Measurements from ENCODE around the gene POLR1E.
A peak's percentile ranks its signal among the peaks of the same experiment; 100 is the strongest.
"Not testable (repeated sequence)": the region's sequence is repeated elsewhere in the genome, so short reads cannot be mapped to it uniquely, and the experiment has no call there.

The POLR1E gene

DNA sequence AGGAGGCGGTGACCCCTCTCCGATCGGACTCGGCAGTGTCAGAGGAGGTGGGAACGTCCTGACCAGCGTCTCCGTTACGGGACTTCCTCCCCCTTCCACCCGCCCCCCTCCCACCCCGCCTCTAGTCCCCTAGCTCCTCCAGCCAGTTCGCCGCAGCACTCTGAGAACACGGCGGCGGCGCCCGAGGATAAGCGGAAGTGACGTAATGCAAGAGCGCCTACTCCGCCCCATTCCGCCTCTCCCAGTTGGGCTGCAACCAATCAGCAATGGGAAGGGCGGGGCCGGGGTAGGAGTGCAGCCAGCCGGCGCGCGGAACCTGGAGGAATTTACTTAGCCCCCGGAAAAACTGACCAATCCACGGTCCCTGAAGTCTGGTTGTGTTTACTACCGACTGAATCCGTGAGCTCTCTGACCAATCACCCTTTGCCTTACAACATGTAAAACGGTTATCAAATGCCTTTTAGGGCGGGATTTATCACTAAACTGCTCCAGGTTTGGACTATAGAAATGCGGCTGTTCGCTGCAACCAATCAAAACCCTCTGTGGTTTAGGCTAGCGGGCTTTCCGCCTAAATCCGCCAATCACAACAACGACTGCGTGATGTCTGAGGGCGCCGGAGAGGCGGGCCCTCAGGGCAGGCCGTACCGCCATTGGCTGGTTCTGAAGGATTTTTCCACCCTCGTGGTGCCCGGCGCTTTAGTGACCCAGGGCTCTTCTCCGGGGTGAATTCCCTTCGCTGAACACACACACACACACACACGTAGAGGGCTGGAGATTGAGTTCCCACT lies 20.3 kb upstream of the POLR1E start, which contains the start of gene ZBTB5:
Gene ZBTB5, minus strand, starts transcription at position 202 of the 788 bp plus-strand sequence. CDS start 22,899 bp downstream, outside the sequence.
- peak; percentile 99 for DNase-seq

DNA sequence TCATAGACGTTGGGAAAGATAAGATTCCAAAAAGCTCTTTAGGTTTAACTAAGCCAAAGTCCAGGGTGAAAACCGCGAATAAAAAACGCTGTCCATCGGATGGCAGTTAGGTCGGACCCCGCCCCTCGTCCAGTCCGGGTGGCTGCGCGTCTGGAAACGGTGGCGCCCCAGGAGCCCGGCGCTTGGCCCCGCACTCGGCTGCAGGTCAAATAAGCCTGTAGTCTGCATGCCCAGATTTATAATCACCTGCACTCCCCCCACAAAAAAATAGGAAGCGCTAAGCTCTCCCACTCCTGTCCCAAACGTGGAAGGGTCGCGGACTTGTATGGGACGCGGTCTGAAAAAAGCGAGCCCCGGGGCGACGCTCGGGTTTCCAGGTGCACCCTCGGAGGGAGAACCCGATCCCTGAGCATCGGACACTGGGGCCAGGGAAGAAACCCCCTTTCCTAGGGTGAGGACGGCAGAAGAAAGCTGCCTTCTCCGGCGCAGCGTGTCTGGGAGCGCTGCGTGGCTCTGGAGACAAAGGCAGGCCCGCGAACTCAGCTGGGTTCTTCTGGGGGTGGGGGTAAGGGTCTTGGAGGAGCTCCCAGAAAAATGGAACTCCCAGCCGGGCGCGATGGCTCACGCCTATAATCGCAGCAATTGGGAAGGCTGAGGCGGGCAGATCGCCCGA lies 19.6 kb upstream of the POLR1E start:
- DNase-seq: peak; percentile 20

DNA sequence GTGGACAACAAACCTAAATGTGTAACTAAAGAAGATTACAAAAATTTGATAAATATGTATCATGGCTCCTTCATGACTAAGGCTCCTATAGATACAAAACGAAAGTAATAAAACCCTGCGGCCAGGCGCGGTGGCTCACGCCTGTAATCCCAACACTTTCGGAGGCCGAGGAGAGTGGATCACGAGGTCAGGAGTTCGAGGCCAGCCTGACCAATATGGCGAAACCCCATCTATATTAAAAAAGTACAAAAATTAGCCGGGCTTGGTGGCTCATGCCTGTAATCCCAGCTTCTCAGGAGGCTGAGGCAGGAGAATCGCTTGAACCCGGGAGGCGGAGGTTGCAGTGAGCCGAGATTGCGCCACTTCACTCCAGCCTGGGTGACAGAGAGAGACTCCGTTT lies 18.2 kb upstream of the POLR1E start:
- DNase-seq: not testable (repeated sequence)

DNA sequence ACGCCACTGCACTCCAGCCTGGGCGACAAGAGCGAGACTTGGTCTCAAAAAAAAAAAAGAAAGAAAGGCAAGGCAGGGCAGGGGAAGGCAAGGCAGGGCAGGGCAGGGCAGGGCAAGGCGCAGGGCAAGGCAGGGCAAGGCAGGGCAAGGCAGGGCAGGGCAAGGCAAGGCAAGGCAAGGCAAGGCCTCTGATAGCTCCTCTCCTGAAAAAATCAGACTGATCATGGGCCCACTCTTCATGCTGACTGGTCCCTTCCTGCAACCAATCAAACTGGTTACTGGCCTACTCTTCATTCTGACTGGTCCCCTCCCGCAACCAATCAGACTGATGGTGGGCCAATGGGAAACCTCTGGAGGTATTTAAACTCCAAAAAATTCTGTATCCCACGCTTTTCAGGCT lies 17.1 kb upstream of the POLR1E start:
- no peak for DNase-seq

DNA sequence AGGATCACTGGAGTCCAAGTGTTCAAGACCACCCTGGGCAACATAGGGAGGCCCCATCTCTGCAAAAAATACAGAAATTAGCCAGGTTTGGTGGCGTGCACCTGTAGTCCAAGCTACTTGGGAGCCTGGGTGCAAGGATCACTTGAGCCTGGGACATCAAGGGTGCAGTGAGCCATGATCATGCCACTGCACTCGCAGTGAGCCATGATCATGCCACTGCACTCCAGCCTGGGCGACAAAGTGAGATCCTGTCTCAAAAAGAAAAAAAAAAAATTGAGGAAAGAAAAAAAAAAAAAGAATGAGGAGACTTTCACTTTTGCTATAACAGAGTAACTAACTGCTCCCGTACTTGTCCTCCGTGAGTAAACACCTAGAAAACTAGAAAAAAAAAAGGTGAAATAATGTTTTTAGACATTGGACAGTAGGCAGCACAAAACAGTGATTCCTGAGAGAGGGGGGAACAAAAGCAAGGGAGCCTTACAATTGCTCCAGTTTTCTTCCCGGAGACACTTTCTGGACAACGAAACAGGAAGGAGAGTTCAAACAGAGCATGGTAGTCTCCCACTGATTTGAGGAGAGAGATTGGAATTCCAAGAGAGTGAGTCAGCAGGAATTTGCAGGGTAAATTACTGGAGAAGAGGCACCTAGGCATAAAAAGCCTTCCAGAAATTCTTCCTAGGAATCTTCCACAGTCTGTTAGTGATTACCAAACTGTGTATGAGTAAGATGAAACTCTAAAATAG lies 13.6 kb upstream of the POLR1E start:
- DNase-seq: no peak

DNA sequence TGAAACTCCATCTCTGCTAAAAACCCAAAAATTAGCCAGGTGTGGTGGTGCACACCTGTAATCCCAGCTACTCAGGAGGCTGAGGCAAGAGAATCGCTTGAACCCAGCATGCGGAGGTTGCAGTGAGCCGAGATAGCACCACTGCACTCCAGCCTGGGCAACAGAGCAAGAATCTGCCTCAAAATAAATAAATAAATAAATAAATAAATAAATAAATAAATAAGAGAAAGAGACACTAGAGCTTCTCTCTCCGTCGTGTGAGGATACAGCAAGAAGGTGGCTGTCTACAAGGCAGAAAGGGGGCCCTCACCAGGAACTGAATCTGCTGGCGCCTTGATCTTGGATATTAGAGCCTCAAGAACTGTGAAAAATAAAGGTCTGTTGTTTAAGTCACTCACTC lies 11.8 kb upstream of the POLR1E start:
- DNase-seq: not testable (repeated sequence)

DNA sequence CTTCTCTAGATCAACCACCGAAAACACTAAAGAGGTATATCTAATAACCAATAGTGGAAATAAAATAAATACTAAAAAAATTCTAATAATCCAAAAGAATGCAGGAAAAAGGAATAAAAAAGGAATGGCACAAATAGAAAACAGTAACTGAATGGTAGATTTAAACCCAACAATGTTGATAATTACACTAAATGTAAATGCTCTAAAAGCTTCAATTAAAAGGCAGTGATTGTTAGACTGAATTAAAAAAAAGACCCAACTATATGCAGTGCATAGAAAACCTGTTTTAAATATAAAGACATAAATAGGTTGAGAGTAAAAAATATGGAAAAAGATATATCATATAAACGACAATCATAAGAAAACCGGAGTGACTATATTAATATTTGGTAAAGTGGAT lies 11.3 kb upstream of the POLR1E start:
- DNase-seq: no peak

DNA sequence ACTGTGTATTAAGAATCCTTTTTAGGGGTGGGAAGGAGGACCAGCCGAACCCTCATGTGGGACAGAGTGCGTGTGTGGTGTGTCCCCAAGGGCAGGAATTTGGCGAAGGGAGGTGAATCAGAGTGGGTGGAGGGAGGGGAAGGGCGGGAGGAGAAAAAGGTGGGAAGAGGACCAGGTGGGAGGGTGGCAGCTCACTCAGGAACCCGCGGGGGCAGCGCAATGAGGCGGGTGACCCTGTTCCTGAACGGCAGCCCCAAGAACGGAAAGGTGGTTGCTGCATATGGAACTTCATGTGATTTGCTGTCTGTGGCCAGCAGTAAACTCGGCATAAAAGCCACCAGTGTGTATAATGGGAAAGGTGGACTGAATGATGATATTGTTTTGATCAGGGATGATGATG lies 8.8 kb upstream of the POLR1E start:
- no peak for DNase-seq

DNA sequence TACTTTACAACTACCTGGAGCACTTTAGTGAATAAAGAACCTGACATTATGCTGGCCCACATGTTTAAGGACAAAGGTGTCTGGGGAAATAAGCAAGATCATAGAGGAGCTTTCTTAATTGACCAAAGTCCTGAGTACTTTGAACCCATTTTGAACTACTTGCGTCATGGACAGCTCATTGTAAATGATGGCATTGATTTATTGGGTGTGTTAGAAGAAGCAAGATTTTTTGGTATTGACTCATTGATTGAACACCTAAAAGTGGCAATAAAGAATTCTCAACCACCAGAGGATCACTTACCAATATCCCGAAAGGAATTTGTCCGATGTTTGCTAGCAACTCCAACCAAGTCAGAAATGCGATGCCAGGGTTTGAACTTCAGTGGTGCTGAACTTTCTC lies 8.3 kb upstream of the POLR1E start:
- not testable (repeated sequence) for DNase-seq

DNA sequence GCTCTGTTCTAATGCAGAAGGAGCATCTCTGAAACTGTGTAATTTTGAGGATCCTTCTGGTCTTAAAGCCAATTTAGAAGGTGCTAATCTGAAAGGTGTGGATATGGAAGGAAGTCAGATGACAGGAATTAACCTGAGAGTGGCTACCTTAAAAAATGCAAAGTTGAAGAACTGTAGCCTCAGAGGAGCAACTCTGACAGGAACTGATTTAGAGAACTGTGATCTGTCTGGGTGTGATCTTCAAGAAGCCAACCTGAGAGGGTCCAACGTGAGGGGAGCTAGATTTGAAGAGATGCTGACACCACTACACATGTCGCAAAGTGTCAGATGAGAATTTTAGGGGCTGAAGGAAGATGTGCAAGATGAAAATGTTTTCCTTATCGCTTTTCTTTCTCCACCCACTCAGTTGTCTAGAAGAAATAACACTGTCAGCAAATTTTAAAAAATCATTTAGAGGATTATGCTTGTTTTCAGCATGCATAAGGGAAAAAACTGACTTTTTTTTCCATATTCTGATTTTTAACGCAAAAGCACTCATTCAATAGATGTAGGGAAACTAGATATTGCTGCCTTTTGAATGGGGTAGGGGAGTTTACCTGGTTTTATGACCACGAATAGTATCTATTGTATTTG lies 7.6 kb upstream of the POLR1E start:
- not testable (repeated sequence) for DNase-seq

DNA sequence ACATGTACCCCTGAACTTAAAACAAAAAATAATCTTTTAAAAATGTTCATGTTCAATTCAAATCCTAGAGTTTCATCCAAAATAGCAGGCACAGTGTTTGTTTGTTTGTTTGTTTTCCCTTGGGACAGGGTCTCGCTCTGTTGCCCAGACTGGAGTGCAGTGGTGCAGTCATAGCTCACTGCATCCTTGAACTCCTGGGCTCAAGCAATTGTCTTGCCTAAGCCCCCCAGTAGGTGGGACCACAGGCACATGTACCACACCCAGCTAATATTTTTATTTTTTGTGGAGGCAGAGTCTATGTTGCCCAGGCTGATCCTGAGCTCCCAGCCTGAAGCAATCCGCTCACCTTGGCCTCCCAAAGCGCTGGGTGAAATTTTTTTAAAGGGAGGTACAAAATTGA lies 5.0 kb upstream of the POLR1E start:
- DNase-seq: no peak

DNA sequence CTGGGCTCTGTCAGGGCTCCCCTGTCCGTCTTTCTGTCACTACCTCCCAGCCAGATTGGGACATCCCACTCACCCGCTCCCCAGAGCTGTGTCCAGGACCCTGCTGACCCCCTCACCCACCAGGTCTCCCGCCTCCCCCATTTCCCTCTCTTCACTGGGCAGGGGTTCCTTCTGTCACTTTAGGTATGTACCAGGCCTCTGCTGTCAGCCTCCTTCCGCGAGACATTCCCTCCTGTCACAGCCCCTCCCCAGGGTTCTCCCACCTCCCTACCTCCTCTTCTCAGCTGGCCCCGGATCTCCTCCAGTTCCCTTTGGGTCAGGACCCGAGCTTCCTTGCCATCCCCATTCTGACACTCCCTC lies 488 bp downstream of the POLR1E start:
- DNase-seq: no peak

DNA sequence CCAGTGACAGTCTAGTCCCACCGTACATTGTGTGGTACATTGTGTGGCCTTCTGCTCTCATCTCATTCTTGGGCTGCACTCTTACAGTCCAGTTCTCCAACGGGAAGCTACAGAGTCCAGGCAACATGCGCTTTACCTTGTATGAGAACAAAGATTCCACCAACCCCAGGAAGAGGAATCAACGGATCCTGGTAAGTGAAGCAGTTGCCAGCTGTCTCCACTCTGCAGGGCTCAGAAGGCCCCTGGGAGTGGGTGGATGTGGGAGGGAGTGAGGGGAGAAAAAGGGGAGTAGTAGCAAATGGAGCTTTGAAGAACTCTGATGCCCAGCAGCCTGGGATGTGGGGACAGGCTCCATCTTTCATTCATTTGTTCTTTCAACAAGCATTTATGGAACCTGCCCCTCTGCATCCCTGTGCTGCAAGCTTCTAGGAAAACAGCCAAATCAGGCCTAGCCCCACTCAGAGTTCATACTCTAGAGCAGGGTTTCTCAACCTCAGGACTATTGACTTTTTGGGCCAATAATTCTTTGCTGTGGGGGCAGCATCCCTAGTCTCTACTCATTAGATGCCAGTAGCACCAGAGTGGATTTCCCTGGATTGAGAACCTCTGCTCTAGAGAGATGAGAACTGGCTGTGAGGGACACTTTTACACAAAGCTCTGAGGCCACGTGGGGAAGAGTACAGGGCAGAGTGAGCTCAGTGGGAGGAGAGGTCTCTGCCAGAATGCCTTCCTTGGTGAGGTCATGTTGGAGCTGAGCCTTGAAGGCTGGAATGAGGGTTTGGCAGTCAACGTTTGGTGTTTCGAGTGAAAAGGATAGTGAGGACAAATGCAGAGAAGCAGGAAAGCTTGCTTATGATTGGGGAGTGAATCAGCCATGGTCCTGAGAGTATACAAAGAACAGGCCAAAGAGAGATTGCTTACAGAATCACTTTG lies 1.1 kb downstream of the POLR1E start:
- no peak for DNase-seq

DNA sequence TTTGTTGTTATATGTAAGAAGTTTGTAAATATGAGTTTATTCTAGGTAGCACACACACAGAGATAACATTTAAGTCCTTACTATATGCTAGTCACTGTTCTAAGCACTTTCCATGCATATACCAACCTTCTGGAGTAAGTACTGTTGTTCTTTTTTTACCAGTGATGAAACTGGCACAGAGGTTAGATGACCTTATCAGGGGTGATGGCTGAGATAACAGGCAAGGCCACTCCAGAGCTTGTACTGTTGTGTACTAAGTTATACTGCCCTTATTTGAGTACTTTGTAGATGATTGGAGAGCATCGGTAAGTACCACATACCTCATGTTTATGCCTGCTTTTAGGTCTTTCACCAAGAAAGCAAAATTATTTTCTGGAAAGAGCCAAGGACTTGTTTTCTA lies 6.2 kb downstream of the POLR1E start:
- DNase-seq: no peak

DNA sequence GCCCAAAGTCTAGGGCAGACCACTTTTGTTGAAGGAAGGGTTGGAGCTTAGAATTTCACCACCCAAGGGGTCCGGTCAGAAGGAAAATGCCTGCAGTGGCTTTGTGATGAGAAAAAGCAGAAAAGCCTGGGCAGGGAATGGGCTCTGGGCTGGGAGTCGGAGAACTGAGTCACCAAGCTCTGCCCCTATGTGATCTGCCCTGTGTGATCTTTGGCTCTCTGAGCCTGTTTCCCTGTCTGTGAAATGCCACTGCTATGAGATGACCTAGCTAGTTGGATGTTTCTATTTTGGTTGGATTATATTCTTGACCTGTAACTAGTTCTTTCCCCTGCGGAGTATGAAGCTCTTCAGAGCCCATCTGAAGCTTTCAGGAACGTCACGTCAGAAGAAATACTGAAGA lies 9.8 kb downstream of the POLR1E start:
- DNase-seq: no peak

DNA sequence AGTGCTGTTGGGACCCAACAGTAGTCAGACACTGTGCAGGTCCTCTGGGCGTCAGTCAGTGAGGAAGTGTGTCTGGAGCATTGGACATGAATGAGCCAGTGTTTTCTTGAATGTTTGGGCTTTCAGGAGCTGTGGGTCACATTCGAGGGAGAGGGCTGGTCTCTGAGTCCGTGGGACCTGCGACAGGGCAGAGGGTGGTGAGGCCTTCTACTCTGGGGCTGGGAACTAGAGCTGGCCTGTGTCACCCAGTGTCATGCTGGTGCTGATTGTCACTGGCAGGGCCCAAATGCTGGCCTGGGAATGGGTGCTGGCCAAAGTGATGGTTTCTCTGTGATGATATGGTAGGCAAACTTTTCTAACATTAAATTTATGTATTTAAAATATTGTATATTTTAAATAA lies 10.3 kb downstream of the POLR1E start:
- no peak for DNase-seq

DNA sequence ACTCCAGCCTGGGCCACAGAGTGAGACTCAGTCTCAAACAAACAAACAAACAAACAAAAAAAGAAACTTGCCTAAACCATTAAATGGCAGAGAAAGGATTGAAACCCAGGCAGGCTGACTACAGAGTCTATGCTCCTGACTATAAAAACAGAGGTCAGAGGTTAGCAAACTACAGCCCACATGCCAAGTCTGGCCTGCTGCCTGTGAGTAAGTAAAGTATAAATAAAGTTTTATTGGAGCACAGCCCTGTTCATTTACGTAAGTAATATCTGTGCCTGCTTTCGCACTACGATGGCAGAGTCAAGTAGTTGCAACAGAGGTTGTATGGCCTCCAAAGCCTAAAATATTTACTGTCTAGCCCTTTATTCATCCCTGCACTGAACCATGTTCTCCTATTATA lies 11.6 kb downstream of the POLR1E start:
- DNase-seq: no peak

DNA sequence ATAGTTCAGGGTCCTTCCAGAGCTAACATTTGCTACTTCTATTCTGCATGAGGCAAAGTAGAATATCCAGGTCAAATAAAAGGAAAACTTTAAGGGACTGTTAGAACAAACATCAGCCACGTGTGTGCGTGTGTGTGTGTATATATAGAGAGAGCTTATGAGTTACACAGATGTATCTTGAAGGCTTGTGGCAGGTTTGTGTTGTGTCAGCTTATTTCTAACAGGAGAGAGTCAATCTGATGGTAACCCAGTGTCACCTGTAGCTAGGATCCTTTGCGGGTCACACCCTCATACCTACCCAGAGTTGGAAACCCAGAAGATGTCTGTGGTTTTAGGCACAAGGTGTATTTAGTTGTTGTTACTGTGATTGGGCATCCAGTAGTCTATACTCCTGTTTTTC lies 12.7 kb downstream of the POLR1E start:
- no peak for DNase-seq

DNA sequence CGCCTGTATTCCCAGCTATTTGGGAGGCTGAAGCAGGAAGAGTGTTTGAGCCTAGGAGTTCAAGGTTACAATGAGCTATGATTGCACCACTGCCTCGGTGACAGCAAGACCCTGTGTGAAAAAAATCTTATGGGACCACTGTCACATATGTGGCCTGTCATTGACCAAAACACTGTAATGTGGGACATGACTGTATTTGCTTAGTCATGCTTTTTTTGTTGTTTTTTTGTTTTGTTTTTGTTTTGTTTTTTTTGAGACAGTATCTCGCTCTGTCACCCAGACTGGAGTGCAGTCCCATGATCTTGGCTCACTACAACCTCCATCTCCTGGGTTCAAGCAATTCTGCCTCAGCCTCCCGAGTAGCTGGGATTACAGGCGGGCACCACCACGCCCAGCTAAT lies 13.5 kb downstream of the POLR1E start:
- no peak for DNase-seq

DNA sequence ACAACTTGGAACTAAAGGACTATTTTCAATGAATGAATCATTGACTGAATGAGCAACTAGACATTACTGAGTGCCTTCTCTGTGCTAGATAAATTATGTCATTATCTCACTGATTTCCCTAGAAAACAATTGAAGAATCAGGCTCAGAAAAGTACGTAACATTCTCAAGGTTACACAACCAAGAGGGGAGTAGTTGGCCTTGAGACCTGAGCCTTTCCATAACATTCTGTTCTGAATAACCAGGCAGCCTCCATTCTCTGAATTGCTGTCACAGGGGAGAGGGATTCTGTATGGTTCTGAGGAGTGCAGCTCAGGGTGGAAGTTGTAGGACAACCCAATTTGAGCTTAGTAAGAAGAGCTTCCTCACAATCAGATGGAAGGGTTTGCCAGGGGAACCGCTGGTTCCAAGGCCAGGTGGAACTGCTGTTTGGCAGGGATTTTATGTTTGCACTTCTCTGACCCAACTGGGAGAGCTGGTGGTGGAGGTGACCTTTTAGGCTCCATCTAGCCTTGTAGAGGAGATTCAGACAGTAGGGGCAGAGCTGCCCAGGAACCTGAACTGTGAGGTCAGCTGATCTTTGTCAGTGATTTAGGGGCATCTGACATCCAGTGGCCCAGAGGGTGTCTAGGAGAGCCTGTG lies 16.3 kb downstream of the POLR1E start:
- DNase-seq: no peak

DNA sequence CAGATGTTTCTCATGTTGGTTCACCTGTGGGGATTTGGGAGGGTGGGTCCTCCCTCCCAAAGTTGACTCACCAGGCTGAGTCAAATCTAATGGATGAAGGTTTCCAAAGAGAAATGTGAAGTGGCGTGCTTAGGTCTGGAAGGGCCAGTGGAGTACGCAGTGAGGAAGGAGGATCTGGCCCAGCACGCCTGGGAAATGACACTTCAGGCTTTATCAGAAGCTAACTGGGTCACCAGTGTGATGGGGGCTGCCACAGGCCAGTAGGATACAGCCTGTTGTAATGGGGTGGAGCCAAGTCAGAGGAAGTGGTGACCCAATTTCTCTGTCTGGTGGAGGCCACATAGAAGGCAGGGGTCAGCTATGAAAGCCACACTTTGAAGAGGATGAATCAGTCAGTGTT lies 18.0 kb downstream of the POLR1E start:
- peak; percentile 73 for DNase-seq

DNA sequence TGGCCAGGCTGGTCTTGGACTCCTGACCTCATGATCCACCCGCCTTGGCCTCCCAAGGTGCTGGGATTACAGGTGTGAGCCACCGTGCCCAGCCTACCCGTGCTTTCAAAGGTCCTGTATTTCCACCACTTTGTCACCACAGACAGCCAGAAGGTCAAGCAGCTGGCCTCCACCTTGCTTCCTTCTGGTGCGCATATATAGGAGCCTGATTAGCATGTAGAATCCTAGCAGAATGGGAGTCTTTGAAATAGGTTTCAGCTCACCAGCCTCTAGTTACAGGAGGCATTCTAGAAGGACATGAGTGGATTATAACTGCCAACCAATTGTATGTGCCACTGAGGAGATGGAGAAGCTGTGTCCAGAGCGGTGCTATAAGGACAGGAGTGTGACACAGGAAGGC lies 18.9 kb downstream of the POLR1E start:
- no peak for DNase-seq
